Activated CD4-positive, alpha-beta memory T cell treated with anti-CD3 and anti-CD28 coated beads, Interleukin-2, amount 10 ng/mL, durations not matched to agents 7 days and 5 days (primary cell): ENCODE data around the gene C11orf86. TPM values are rescaled to one million over a fixed set of nuclear protein-coding genes. Genes with fewer than 3 reads are reported as not detected.

Experiments used
- CTCF ChIA-PET: fragments of 350-600 bp; sonication (Branson Sonifier 250); formaldehyde crosslinking; loops from one replicate; lab custom pipeline; 2021; ENCODE audit warnings: antibody characterized with exemption, inconsistent platforms; lab: Charles Lee
- POLR2A ChIA-PET: fragments of 350-600 bp; sonication (Branson Sonifier 250); formaldehyde crosslinking; loops from one replicate; lab custom pipeline; 2021; ENCODE audit warnings: antibody characterized with exemption; lab: Charles Lee
- DNase-seq: peaks from one replicate; pipeline ENCODE4 v3.0.0-alpha.2; 2020
- H3K27ac Mint-ChIP-seq: one replicate; pipeline ENCODE4 v1.8.0; 2021; ENCODE audit warnings: mild to moderate bottlenecking, mixed read lengths
- H3K27me3 Mint-ChIP-seq: one replicate; pipeline ENCODE4 v1.8.0; 2021; ENCODE audit warnings: mixed read lengths
- H3K36me3 Mint-ChIP-seq: one replicate; pipeline ENCODE4 v1.8.0; 2021; ENCODE audit warnings: low read depth, mixed read lengths
- H3K4me1 Mint-ChIP-seq: one replicate; pipeline ENCODE4 v1.8.0; 2021; ENCODE audit warnings: mixed read lengths
- H3K4me3 Mint-ChIP-seq: one replicate; pipeline ENCODE4 v1.8.0; 2021; ENCODE audit warnings: mild to moderate bottlenecking, mixed read lengths
- H3K9me3 Mint-ChIP-seq: one replicate; pipeline ENCODE4 v1.8.0; 2021; ENCODE audit warnings: mixed read lengths
- total RNA-seq, 2 experiments: library from RNA; stranded (reverse); gene quantifications; one replicate each; pipeline ENCODE4 v1.2.3, GENCODE V29; 2021

C11orf86 gene
- total RNA-seq, 2 experiments from 2014 or later: not detected

GRCh38 chr11:67006029-67006884, 31.2 kb downstream of the C11orf86 start:
- no peak overlapping the region for H3K27ac Mint-ChIP-seq
- POLR2A ChIA-PET: no interaction called here
- H3K9me3 Mint-ChIP-seq: no peaks in the 10 kb centered on the region
- H3K4me1 Mint-ChIP-seq: no peaks in the 10 kb centered on the region
- H3K4me3 Mint-ChIP-seq: no peak overlapping the region
- peaks cover 4% of the 10 kb centered on the region for H3K27me3 Mint-ChIP-seq
- DNase-seq: no peak
- CTCF ChIA-PET: no interaction called here
- no peaks in the 10 kb centered on the region for H3K36me3 Mint-ChIP-seq

DNA sequence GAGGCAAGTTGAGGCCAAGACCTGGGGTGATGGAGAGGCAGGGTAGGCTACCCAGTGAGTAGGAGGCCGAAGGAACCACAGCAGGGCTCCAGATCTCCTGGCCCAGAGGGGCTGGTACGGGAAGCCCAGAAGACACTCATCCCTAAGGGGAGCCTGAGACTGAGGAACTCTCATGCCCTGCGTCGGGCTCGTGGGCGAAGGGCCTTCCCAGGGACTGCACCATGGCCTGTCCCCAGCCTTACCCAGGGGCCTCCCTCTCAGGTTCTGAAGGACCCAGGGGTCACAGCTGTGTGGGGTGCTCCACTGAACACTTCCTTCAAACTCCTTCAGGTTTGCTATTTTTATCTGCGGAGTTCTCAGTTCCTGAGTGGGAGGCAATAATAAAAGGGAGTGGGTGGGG, 32.0 kb downstream of the C11orf86 start:
- Mint-ChIP-seq H3K36me3 (no peaks in the 10 kb centered on the region), H3K27me3 (peaks cover 4% of the 10 kb centered on the region), H3K9me3 (no peaks in the 10 kb centered on the region), H3K4me1 (no peaks in the 10 kb centered on the region), H3K4me3 (no peak overlapping the region), H3K27ac (no peak overlapping the region)
- ChIA-PET CTCF (no interaction called here), POLR2A (no interaction called here)
- DNase-seq: no peak

GRCh38 chr11:67010296-67010905, 35.3 kb downstream of the C11orf86 start:
- no peak overlapping the region for H3K4me3 Mint-ChIP-seq
- no peaks in the 10 kb centered on the region for H3K4me1 Mint-ChIP-seq
- CTCF ChIA-PET: no interaction called here
- H3K27ac Mint-ChIP-seq: no peak overlapping the region
- peaks cover 8% of the 10 kb centered on the region for H3K27me3 Mint-ChIP-seq
- no peak for DNase-seq
- H3K36me3 Mint-ChIP-seq: no peaks in the 10 kb centered on the region
- POLR2A ChIA-PET: no interaction called here
- no peaks in the 10 kb centered on the region for H3K9me3 Mint-ChIP-seq

DNA sequence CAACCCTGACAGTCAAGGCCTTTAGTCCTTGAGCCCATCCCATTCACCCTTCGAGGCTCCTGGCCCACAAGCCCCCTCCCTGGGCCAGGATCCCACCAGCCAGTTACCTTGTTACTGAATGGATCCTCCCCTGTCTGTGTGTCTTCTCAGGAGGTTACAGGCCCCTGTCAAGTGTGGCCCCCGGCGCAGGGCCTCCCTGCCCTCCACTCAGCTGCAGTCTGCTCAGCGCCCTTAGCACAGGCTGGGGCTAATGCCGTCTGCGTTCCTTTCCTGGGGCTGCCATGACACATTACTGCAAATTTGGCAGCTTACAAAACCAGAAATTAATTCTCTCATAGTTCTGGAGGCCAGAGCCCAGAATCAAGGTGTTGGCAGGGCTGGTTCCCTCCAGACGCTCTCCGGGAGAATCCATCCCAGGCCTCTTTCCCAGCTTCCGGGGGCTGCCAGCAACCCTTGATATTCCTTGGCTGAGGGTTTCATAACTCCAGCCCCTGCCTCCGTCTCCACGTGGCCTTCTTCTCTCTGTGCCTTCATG, 38.5 kb downstream of the C11orf86 start:
- no peak for DNase-seq
- POLR2A ChIA-PET: no interaction called here
- H3K4me3 Mint-ChIP-seq: no peak overlapping the region
- no peaks in the 10 kb centered on the region for H3K36me3 Mint-ChIP-seq
- H3K27ac Mint-ChIP-seq: no peak overlapping the region
- no peaks in the 10 kb centered on the region for H3K4me1 Mint-ChIP-seq
- CTCF ChIA-PET: no interaction called here
- H3K27me3 Mint-ChIP-seq: peaks cover 10% of the 10 kb centered on the region
- no peaks in the 10 kb centered on the region for H3K9me3 Mint-ChIP-seq

GRCh38 chr11:67014343-67014742, 39.2 kb downstream of the C11orf86 start:
- DNase-seq: no peak
- no peaks in the 10 kb centered on the region for H3K9me3 Mint-ChIP-seq
- no peaks in the 10 kb centered on the region for H3K4me1 Mint-ChIP-seq
- POLR2A ChIA-PET: no interaction called here
- peaks cover 10% of the 10 kb centered on the region for H3K27me3 Mint-ChIP-seq
- H3K27ac Mint-ChIP-seq: no peak overlapping the region
- H3K4me3 Mint-ChIP-seq: no peak overlapping the region
- CTCF ChIA-PET: no interaction called here
- no peaks in the 10 kb centered on the region for H3K36me3 Mint-ChIP-seq

GRCh38 chr11:67015048-67015447, 39.9 kb downstream of the C11orf86 start:
- Mint-ChIP-seq H3K4me3 (no peak overlapping the region), H3K4me1 (no peaks in the 10 kb centered on the region), H3K36me3 (no peaks in the 10 kb centered on the region), H3K27ac (no peak overlapping the region), H3K27me3 (peaks cover 9% of the 10 kb centered on the region), H3K9me3 (no peaks in the 10 kb centered on the region)
- no peak for DNase-seq
- CTCF ChIA-PET: no interaction called here
- POLR2A ChIA-PET: no interaction called here

DNA sequence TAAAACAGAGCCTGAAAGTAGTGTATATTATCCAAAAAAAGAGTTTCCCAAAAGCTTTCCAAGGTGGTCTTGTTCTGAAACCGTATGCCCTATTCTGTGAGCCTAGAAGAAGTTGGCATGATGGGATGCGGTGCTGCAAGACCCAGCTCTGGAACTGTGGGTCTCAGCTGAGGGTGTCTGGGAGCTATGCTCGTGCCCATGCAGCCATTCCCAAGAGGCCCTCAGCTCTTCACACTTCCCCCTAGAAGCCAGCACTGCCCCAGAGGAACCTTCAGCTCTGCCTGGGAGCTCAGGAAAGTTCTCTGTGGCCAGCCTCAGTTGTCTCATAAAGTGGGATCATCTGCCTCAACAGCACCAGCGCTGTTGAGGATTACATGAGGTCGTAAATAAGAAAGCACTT, 41.4 kb downstream of the C11orf86 start:
- Mint-ChIP-seq H3K4me1 (peaks cover 1% of the 10 kb centered on the region), H3K27me3 (peaks cover 22% of the 10 kb centered on the region), H3K9me3 (no peaks in the 10 kb centered on the region), H3K36me3 (no peaks in the 10 kb centered on the region), H3K4me3 (no peak overlapping the region), H3K27ac (no peak overlapping the region)
- ChIA-PET CTCF (no interaction called here), POLR2A (no interaction called here)
- DNase-seq: no peak

DNA sequence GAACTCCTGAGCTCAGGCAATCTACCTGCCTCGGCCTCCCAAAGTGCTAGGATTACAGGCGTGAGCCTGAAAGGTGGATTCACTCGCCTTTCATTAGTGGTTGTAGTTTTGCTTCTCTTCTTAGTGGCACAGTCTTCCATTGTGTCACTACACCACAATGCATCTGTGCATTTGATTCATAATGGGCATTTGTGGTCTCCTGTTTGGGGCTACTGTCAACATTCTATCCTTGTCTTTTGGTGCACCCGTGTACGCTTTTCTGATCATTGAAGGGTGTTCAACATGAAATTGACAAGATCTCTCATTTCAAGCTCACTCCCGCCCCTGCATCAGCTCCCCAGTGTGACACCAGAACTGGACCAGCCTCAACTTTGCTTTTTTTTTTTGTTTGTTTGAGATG, 45.8 kb downstream of the C11orf86 start:
- ChIA-PET POLR2A (no interaction called here), CTCF (interaction anchor here (1.2 kb wide), 1 partner anchor 53 kb away, joined by 3 read pairs; no protein-coding TSS in a partner anchor)
- Mint-ChIP-seq H3K4me1 (peaks cover 25% of the 10 kb centered on the region), H3K4me3 (no peak overlapping the region), H3K36me3 (no peaks in the 10 kb centered on the region), H3K27ac (no peak overlapping the region), H3K9me3 (no peaks in the 10 kb centered on the region), H3K27me3 (peaks cover 50% of the 10 kb centered on the region)
- no peak for DNase-seq

GRCh38 chr11:67022341-67022933, 47.3 kb downstream of the C11orf86 start:
- ChIA-PET POLR2A (no interaction called here), CTCF (interaction anchor here (0.6 to 1.2 kb wide), 6 partner anchors 15 to 1153 kb away, joined by 3 to 6 read pairs (median 3); no protein-coding TSS in a partner anchor)
- Mint-ChIP-seq H3K27ac (no peak overlapping the region), H3K4me3 (no peak overlapping the region), H3K27me3 (peaks cover 60% of the 10 kb centered on the region), H3K36me3 (no peaks in the 10 kb centered on the region), H3K4me1 (peaks cover 25% of the 10 kb centered on the region), H3K9me3 (no peaks in the 10 kb centered on the region)
- DNase-seq: no peak

GRCh38 chr11:67022961-67023956, 48.2 kb downstream of the C11orf86 start, which contains the start of gene SYT12:
SYT12 (plus strand) TSS chr11:67023134; CDS start chr11:67030145, 7,011 bp downstream.
- CTCF ChIA-PET: interaction anchor here (0.6 kb wide), 1 partner anchor 35 kb away, joined by 3 read pairs; no protein-coding TSS in a partner anchor
- no peak for DNase-seq
- Mint-ChIP-seq H3K4me3 (no peak within 1 kb of the TSS), H3K36me3 (no peaks in the 10 kb centered on the region), H3K4me1 (peaks cover 25% of the 10 kb centered on the region), H3K9me3 (no peaks in the 10 kb centered on the region), H3K27ac (no peak within 1 kb of the TSS), H3K27me3 (peaks cover 60% of the 10 kb centered on the region)
- POLR2A ChIA-PET: interaction anchor here (0.6 kb wide), 1 partner anchor 28 kb away, joined by 3 read pairs; no protein-coding TSS in a partner anchor

DNA sequence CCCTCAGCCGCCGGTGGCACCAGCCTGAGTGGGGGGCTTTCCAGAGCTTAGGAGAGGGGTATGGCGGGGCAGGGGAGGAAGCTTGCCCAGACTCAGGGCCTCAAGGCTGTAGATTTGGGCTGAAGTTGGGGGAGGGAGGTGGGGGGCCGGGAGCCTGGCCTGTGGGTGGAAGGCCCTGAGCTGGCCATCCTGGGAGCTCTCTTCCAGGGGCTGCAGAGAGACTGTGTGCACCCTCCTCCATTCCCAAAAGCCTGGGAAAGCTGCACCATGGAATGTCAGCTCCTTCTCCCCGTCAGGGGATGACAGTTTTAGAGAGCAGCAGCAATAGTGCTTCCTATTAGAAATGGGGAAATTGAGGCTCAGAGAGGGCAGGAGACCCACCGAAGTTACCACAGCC, 48.9 kb downstream of the C11orf86 start:
- ChIA-PET CTCF (interaction anchor here (0.6 kb wide), 1 partner anchor 35 kb away, joined by 3 read pairs; no protein-coding TSS in a partner anchor), POLR2A (interaction anchor here (0.6 kb wide), 2 partner anchors 29 to 201 kb away, joined by 3 read pairs; no protein-coding TSS in a partner anchor)
- Mint-ChIP-seq H3K27ac (no peak overlapping the region), H3K36me3 (no peaks in the 10 kb centered on the region), H3K27me3 (peaks cover 63% of the 10 kb centered on the region), H3K9me3 (no peaks in the 10 kb centered on the region), H3K4me1 (peaks cover 25% of the 10 kb centered on the region), H3K4me3 (no peak overlapping the region)
- no peak for DNase-seq

GRCh38 chr11:67024410-67024809, 49.3 kb downstream of the C11orf86 start:
- DNase-seq: peak; percentile 74
- Mint-ChIP-seq H3K9me3 (no peaks in the 10 kb centered on the region), H3K36me3 (no peaks in the 10 kb centered on the region), H3K27me3 (peaks cover 67% of the 10 kb centered on the region), H3K27ac (no peak overlapping the region), H3K4me3 (no peak overlapping the region), H3K4me1 (peaks cover 25% of the 10 kb centered on the region)
- ChIA-PET POLR2A (interaction anchor here (0.6 kb wide), 1 partner anchor 200 kb away, joined by 3 read pairs; no protein-coding TSS in a partner anchor), CTCF (no interaction called here)
